Limb (tissue), 2 donors: ENCODE measurements around the gene PTGER3.

ENCODE experiments used
- DNase-seq, 2 donors: peaks; one replicate each; pipeline ENCODE4 v3.0.0-alpha.2; 2016; ENCODE audit errors: extremely low spot score in 2 of 2

PTGER3 gene

GRCh38 chr1:71047635-71048607, at the start of gene PTGER3:
Gene PTGER3, minus strand, starts transcription at chr1:71047816. Its CDS starts 239 bp downstream, at chr1:71047577.
- DNase-seq = peak in 1 of 2 donors; percentile 63

- no peak for DNase-seq
Observed at GRCh38 chr1:71094913-71095312, 47.3 kb upstream of the PTGER3 start.

- DNase-seq = peak in 1 of 2 donors; percentile 54
Observed at GRCh38 chr1:71093938-71094337, 46.3 kb upstream of the PTGER3 start.

GRCh38 chr1:71089536-71090270, 42.1 kb upstream of the PTGER3 start:
- DNase-seq = no peak

- no peak for DNase-seq
Observed at GRCh38 chr1:71088645-71089287, 41.1 kb upstream of the PTGER3 start.

- DNase-seq = no peak
Observed at GRCh38 chr1:71087713-71088112, 40.1 kb upstream of the PTGER3 start.

- DNase-seq = no peak
Observed at GRCh38 chr1:71087060-71087459, 39.4 kb upstream of the PTGER3 start.

GRCh38 chr1:71086331-71086730, 38.7 kb upstream of the PTGER3 start:
- DNase-seq = no peak

GRCh38 chr1:71083271-71083670, 35.7 kb upstream of the PTGER3 start:
- DNase-seq = no peak

GRCh38 chr1:71081697-71082080, 34.1 kb upstream of the PTGER3 start:
- peak in 1 of 2 donors; percentile 38 for DNase-seq

- DNase-seq = peak; percentile 92 to 96
Observed at GRCh38 chr1:71080739-71081696, 33.4 kb upstream of the PTGER3 start, which contains the start of gene ZRANB2. Gene ZRANB2, minus strand, starts transcription at chr1:71081035. Its CDS starts 40 bp downstream, at chr1:71080995.

GRCh38 chr1:71080230-71080738, 32.7 kb upstream of the PTGER3 start:
- DNase-seq = peak in 1 of 2 donors; percentile 2

GRCh38 chr1:71074681-71075080, 27.1 kb upstream of the PTGER3 start:
- no peak for DNase-seq

- no peak for DNase-seq
Observed at GRCh38 chr1:71072273-71072672, 24.7 kb upstream of the PTGER3 start.

GRCh38 chr1:71071720-71072119, 24.1 kb upstream of the PTGER3 start:
- no peak for DNase-seq

- no peak for DNase-seq
Observed at GRCh38 chr1:71068325-71069240, 21.0 kb upstream of the PTGER3 start.

GRCh38 chr1:71054791-71055190, 7.2 kb upstream of the PTGER3 start:
- DNase-seq = no peak

- DNase-seq = no peak
Observed at GRCh38 chr1:71054281-71054731, 6.7 kb upstream of the PTGER3 start.

GRCh38 chr1:71053758-71054157, 6.1 kb upstream of the PTGER3 start:
- DNase-seq = no peak
